Measurements from ENCODE around the gene ZC3H4. TPM values are rescaled to one million over a fixed set of nuclear protein-coding genes. Genes with fewer than 3 reads are reported as not detected.

The ZC3H4 gene
- total and polyA plus RNA-seq, 10 of the 15 experiments (the other 5 are each of a cell fraction or from before 2014, with no cell fraction given): 5.1 to 86.3 (median 15.5) TPM

DNA sequence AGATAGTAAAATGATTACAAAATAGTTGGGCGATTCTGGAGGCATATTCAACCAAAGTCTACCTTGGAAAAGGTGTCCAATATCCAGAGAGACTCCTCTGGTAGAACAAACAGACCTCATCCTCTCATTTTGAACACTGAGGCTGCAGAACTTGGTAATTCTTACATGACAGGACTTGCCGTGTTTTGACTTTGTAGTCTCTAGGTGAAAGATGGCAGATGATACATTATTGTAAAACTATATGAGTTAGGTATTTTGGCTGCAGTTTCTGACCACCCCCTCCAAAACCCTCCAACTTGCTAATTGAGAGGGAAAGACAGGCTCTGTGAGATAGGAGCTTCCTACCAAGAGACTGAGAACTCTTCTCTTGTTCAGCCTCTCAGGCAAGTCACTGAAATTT, 39.7 kb upstream of the ZC3H4 start (continued):
- TF ChIP-seq NFXL1 (IDR thresholded peaks at IDR 0.05; ENCODE audit: borderline replicate concordance): no peak
- TF ChIP-seq ESRRA (IDR thresholded peaks at IDR 0.05; ENCODE audit: low read length): no peak
- TF ChIP-seq KLF5 (IDR thresholded peaks at IDR 0.05; ENCODE audit: partially characterized antibody): no peak

DNA sequence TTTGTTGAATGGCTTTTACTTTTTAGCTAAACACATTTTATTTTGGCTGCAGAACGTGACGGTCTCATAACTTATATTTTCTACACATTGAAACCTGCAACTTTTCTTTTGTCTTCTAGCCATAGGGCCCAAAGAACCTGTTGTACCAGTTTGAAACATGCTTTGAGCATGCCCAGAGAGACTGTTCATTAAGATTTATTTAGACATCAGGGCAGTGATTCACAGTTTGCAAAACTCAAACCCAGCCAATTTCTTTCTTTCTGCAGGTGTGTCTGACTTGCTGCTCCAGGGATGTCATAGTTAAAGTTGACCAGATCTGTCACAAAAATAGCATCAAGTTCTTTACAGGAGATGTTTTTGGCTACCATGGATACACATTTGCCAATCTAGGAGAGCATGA, 39.1 kb upstream of the ZC3H4 start:
- Histone ChIP-seq H2AFZ (ENCODE audit: control insufficient read depth, low read depth, low read length) (no peak overlapping the region), H3K79me2 (ENCODE audit: control insufficient read depth, insufficient read depth, low read length) (peaks cover 3% of the 10 kb centered on the region), H3K4me1 (ENCODE audit: control insufficient read depth, insufficient read depth, low read length) (peaks cover 16% of the 10 kb centered on the region), H3K27ac (ENCODE audit: control insufficient read depth, insufficient read depth) (no peak overlapping the region), H3K9me3 (replicated peaks; ENCODE audit: control insufficient read depth, insufficient read depth, low read length) (no peaks in the 10 kb centered on the region), H3K9ac (ENCODE audit: control insufficient read depth, insufficient read depth, low read length) (no peak overlapping the region), H3K4me3 (no peak overlapping the region), H3K27me3 (replicated peaks in 1 of 2; ENCODE audit: control insufficient read depth in 2 of 2, insufficient read depth in 2 of 2, low read length in 1 of 2) (no peaks in the 10 kb centered on the region), H3K36me3 (ENCODE audit: control insufficient read depth in 2 of 2, insufficient read depth in 2 of 2, low read length in 1 of 2) (peaks cover 28 to 32% of the 10 kb centered on the region in 2 experiments), H3K4me2 (ENCODE audit: control insufficient read depth, insufficient read depth) (no peak overlapping the region), H4K20me1 (ENCODE audit: control insufficient read depth, insufficient read depth) (no peaks in the 10 kb centered on the region; the same call in 1 of the 2 replicates)
- BruUV-seq (replicated peaks): no TSS peak
- intact Hi-C loops (cut with micrococcal nuclease; ENCODE audit: unreplicated experiment): loop anchor here (5.0 kb wide), 1 partner anchor 35 kb away; no protein-coding TSS in a partner anchor
- WGBS (ENCODE audit: insufficient coverage, insufficient replicate concordance, low lambda C conversion rate, missing lambda C conversion rate): 100% methylated on average over 2 of the region's 2 CpGs
- DNase-seq (ENCODE audit: low read depth, low spot score) (no peak), FAIRE-seq (no peak), ATAC-seq (no peak)
- SMC1A ChIA-PET (ENCODE audit: uncharacterized antibody, unreplicated experiment): interaction anchor here (0.7 to 1.1 kb wide), 2 partner anchors 9 to 22 kb away, joined by 3 read pairs; partner anchors contain the start of gene SAE1
- RAD21 ChIA-PET (ENCODE audit: unreplicated experiment): interaction anchor here (1.6 kb wide), 1 partner anchor 92 kb away, joined by 6 read pairs; no protein-coding TSS in a partner anchor
- in situ Hi-C loops (cut with MboI): no loop called here
- POLR2A ChIA-PET: interaction anchor here (0.8 kb wide), 1 partner anchor 140 kb away, joined by 3 read pairs; no protein-coding TSS in a partner anchor
- CTCF ChIA-PET: interaction anchor here (0.7 to 1.2 kb wide), 4 partner anchors 58 to 140 kb away, joined by 3 to 7 read pairs (median 4); no protein-coding TSS in a partner anchor
- TF ChIP-seq, protein P1, sequence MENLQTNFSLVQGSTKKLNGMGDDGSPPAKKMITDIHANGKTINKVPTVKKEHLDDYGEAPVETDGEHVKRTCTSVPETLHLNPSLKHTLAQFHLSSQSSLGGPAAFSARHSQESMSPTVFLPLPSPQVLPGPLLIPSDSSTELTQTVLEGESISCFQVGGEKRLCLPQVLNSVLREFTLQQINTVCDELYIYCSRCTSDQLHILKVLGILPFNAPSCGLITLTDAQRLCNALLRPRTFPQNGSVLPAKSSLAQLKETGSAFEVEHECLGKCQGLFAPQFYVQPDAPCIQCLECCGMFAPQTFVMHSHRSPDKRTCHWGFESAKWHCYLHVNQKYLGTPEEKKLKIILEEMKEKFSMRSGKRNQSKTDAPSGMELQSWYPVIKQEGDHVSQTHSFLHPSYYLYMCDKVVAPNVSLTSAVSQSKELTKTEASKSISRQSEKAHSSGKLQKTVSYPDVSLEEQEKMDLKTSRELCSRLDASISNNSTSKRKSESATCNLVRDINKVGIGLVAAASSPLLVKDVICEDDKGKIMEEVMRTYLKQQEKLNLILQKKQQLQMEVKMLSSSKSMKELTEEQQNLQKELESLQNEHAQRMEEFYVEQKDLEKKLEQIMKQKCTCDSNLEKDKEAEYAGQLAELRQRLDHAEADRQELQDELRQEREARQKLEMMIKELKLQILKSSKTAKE (IDR thresholded peaks at IDR 0.05; ENCODE audit: low read depth, poor library complexity, severe bottlenecking): no peak
- TF ChIP-seq CHD1 (IDR thresholded peaks at IDR 0.05; ENCODE audit: low read depth, low read length) (no peak), ZSCAN29 (IDR thresholded peaks at IDR 0.05) (no peak), BHLHE40 (IDR thresholded peaks at IDR 0.05; ENCODE audit: borderline replicate concordance in 1 of 2, low read depth in 2 of 2, low read length in 1 of 2) (no peak), SUPT20H (IDR thresholded peaks at IDR 0.05; ENCODE audit: borderline replicate concordance, control insufficient read depth, low read depth, low read length) (no peak)
- TF ChIP-seq, protein P2, sequence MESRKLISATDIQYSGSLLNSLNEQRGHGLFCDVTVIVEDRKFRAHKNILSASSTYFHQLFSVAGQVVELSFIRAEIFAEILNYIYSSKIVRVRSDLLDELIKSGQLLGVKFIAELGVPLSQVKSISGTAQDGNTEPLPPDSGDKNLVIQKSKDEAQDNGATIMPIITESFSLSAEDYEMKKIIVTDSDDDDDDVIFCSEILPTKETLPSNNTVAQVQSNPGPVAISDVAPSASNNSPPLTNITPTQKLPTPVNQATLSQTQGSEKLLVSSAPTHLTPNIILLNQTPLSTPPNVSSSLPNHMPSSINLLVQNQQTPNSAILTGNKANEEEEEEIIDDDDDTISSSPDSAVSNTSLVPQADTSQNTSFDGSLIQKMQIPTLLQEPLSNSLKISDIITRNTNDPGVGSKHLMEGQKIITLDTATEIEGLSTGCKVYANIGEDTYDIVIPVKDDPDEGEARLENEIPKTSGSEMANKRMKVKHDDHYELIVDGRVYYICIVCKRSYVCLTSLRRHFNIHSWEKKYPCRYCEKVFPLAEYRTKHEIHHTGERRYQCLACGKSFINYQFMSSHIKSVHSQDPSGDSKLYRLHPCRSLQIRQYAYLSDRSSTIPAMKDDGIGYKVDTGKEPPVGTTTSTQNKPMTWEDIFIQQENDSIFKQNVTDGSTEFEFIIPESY (IDR thresholded peaks at IDR 0.05): no peak
- TF ChIP-seq, protein P3, sequence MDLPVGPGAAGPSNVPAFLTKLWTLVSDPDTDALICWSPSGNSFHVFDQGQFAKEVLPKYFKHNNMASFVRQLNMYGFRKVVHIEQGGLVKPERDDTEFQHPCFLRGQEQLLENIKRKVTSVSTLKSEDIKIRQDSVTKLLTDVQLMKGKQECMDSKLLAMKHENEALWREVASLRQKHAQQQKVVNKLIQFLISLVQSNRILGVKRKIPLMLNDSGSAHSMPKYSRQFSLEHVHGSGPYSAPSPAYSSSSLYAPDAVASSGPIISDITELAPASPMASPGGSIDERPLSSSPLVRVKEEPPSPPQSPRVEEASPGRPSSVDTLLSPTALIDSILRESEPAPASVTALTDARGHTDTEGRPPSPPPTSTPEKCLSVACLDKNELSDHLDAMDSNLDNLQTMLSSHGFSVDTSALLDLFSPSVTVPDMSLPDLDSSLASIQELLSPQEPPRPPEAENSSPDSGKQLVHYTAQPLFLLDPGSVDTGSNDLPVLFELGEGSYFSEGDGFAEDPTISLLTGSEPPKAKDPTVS (IDR thresholded peaks at IDR 0.05; ENCODE audit: low read depth, low read length): no peak

Data from GM12878 (cell line).